T-helper 2 cell treated with Interferon-gamma antibody and Interleukin-4, amounts not matched to agents 100 ng/mL and 5 ng/mL, for 36 hours (primary cell): ENCODE results near the gene MAPK8. TPM values are rescaled to one million over a fixed set of nuclear protein-coding genes. Genes with fewer than 3 reads are reported as not detected.
"Not testable (repeated sequence)": the region's sequence is repeated elsewhere in the genome, so short reads cannot be mapped to it uniquely, and the experiment has no call there.

Experiments used
- intact Hi-C: fragments of 100-400 bp; cut with micrococcal nuclease; formaldehyde crosslinking; loops from one replicate; pipeline ENCODE4 v1.15.1; 2023
- total RNA-seq: library from RNA; stranded (reverse); gene quantifications from 2 replicates; pipeline ENCODE4 v1.2.3, GENCODE V29; 2022

Gene MAPK8
- total RNA-seq, 1 donor from 2014 or later: 49.8 TPM

- intact Hi-C loops: no loop called here
Measured at GRCh38 chr10:48414160-48414559, 107.7 kb downstream of the MAPK8 start.

- intact Hi-C loops: no loop called here
Measured at GRCh38 chr10:48414778-48415177, 108.3 kb downstream of the MAPK8 start.

GRCh38 chr10:48416584-48417232 is 110.2 kb downstream of the MAPK8 start:
- intact Hi-C loops: no loop called here

- intact Hi-C loops: no loop called here
Measured at GRCh38 chr10:48417374-48417773, 110.9 kb downstream of the MAPK8 start.

GRCh38 chr10:48418189-48418788 is 111.8 kb downstream of the MAPK8 start:
- intact Hi-C loops: no loop called here

GRCh38 chr10:48419714-48420113 is 113.2 kb downstream of the MAPK8 start:
- intact Hi-C loops: no loop called here

GRCh38 chr10:48421862-48422261 is 115.4 kb downstream of the MAPK8 start:
- intact Hi-C loops: not testable (repeated sequence)

GRCh38 chr10:48423884-48424283 is 117.4 kb downstream of the MAPK8 start:
- intact Hi-C loops: no loop called here

GRCh38 chr10:48428896-48429295 is 122.4 kb downstream of the MAPK8 start:
- intact Hi-C loops: no loop called here

GRCh38 chr10:48429309-48429708 is 122.8 kb downstream of the MAPK8 start:
- intact Hi-C loops: no loop called here

GRCh38 chr10:48430402-48430993 is 124.0 kb downstream of the MAPK8 start:
- intact Hi-C loops: no loop called here

GRCh38 chr10:48431871-48432270 is 125.4 kb downstream of the MAPK8 start:
- intact Hi-C loops: no loop called here

- intact Hi-C loops: no loop called here
Measured at GRCh38 chr10:48437546-48437945, 131.1 kb downstream of the MAPK8 start.

GRCh38 chr10:48439031-48439430 is 132.6 kb downstream of the MAPK8 start:
- intact Hi-C loops: no loop called here

GRCh38 chr10:48439581-48440041 is 133.1 kb downstream of the MAPK8 start:
- intact Hi-C loops: no loop called here

GRCh38 chr10:48440771-48441170 is 134.3 kb downstream of the MAPK8 start:
- intact Hi-C loops: no loop called here

- intact Hi-C loops: no loop called here
Measured at GRCh38 chr10:48442090-48442808, 135.8 kb downstream of the MAPK8 start.

GRCh38 chr10:48442809-48443177 is 136.3 kb downstream of the MAPK8 start:
- intact Hi-C loops: no loop called here

GRCh38 chr10:48444266-48444665 is 137.8 kb downstream of the MAPK8 start:
- intact Hi-C loops: no loop called here

GRCh38 chr10:48444861-48445841 is 138.7 kb downstream of the MAPK8 start:
- intact Hi-C loops: no loop called here

GRCh38 chr10:48445932-48446331 is 139.5 kb downstream of the MAPK8 start:
- intact Hi-C loops: no loop called here
